HG02884 (cell line): ENCODE measurements around the gene MBOAT2.

Experiments used
- ATAC-seq: cut with Tn5 transposase; IDR thresholded peaks from one replicate; pipeline ENCODE4 v1.9.1; 2021; ENCODE audit warnings: mild to moderate bottlenecking, moderate library complexity; ENCODE audit not compliant: unreplicated experiment

The MBOAT2 gene

GRCh38 chr2:8833853-8834252 lies 169.6 kb downstream of the MBOAT2 start:
- no peak for ATAC-seq

- no peak for ATAC-seq
Measured at GRCh38 chr2:8831516-8831915, 172.0 kb downstream of the MBOAT2 start.

- ATAC-seq = no peak
Measured at GRCh38 chr2:8827729-8828128, 175.8 kb downstream of the MBOAT2 start.

GRCh38 chr2:8822218-8822617 lies 181.3 kb downstream of the MBOAT2 start:
- ATAC-seq = no peak

- ATAC-seq = no peak
Measured at GRCh38 chr2:8821276-8822217, 181.9 kb downstream of the MBOAT2 start.

- no peak for ATAC-seq
Measured at GRCh38 chr2:8819948-8820347, 183.5 kb downstream of the MBOAT2 start.

GRCh38 chr2:8819194-8819593 lies 184.3 kb downstream of the MBOAT2 start:
- no peak for ATAC-seq

- ATAC-seq = no peak
Measured at GRCh38 chr2:8817221-8817620, 186.3 kb downstream of the MBOAT2 start.

- ATAC-seq = no peak
Measured at GRCh38 chr2:8806885-8807704, 196.4 kb downstream of the MBOAT2 start.

- no peak for ATAC-seq
Measured at GRCh38 chr2:8805278-8806210, 197.9 kb downstream of the MBOAT2 start.

GRCh38 chr2:8803658-8804379 lies 199.7 kb downstream of the MBOAT2 start:
- ATAC-seq = peak; percentile 99

GRCh38 chr2:8802741-8803140 lies 200.7 kb downstream of the MBOAT2 start:
- ATAC-seq = no peak
